Body of pancreas (tissue), 4 donors: ENCODE data around the gene SCMH1. TPM values are rescaled to one million over a fixed set of nuclear protein-coding genes. Genes with fewer than 3 reads are reported as not detected.
A peak's percentile ranks its signal among the peaks of the same experiment; 100 is the strongest.

Source experiments
- ATAC-seq: fragments of 150-250 bp; one replicate; pipeline ENCODE4 v1.9.1; 2016
- DNase-seq, 4 donors: peaks; one replicate each; pipeline ENCODE4 v3.0.0-alpha.2; 2019
- H3K27ac ChIP-seq, 4 donors: fragments of 200-600 bp; sonication (generic); 1 replicate in 3 of 4; 2 replicates in 1 of 4; pipeline versions ENCODE4 v1.5.1 to v1.6.1; 2016 to 2019; ENCODE audit warnings: mild to moderate bottlenecking in 1 of 4, mixed read lengths in 1 of 4, moderate library complexity in 1 of 4
- H3K27me3 ChIP-seq, 2 donors: fragments of 200-600 bp; sonication (generic); one replicate each; pipeline ENCODE4 v1.6.0; 2016; ENCODE audit warnings: mild to moderate bottlenecking in 1 of 2
- H3K36me3 ChIP-seq, 2 donors: fragments of 200-600 bp; sonication (generic); replicated peaks in 1 of 2; 2 replicates each; pipeline ENCODE4 v1.5.1; 2016; ENCODE audit warnings: low read depth in 2 of 2; ENCODE audit not compliant: insufficient read depth in 1 of 2
- H3K4me1 ChIP-seq: fragments of 200-600 bp; sonication (generic); one replicate; pipeline ENCODE4 v1.6.0; 2016
- H3K4me3 ChIP-seq, 2 donors: fragments of 200-600 bp; sonication (generic); 1 replicate in 1 of 2; 2 replicates in 1 of 2; pipeline ENCODE4 v1.5.1; 2016 to 2019
- H3K9me3 ChIP-seq, 3 donors: fragments of 200-600 bp; sonication (generic); 1 replicate in 2 of 3; 2 replicates in 1 of 3; pipeline ENCODE4 v1.5.1; 2016
- CTCF ChIP-seq, 7 experiments: fragments of 450-650 bp in 4 of 7; fragments of 200-600 bp in 3 of 7; sonication (generic) in 3 of 7; IDR thresholded peaks; one replicate each; pipeline ENCODE4 v1.5.1; 2016 to 2019; ENCODE audit warnings: antibody characterized with exemption in 7 of 7
- POLR2A ChIP-seq, 3 donors: fragments of 450-650 bp; IDR thresholded peaks; one replicate each; pipeline ENCODE4 v1.6.1; 2016; ENCODE audit warnings: antibody characterized with exemption in 3 of 3, mild to moderate bottlenecking in 2 of 3
- WGBS, 2 donors: methylation state at CpG; one replicate each; pipeline ENCODE4 v1.1.5; 2017; 5-methylcytosine and 5-hydroxymethylcytosine counted together
- intact Hi-C: fragments of 100-400 bp; cut with DNase I; formaldehyde crosslinking; loops from one replicate; pipeline ENCODE4 v1.15.1; 2023
- total RNA-seq, 2 donors: library from RNA; depleted of rRNA; stranded (reverse); fragments of >200 nt; gene quantifications; one replicate each; pipeline ENCODE4 v1.1.0, GENCODE V29; 2016

Gene SCMH1
- total RNA-seq, 2 donors from 2014 or later: 25.4 to 33.3 TPM

GRCh38 chr1:41240781-41241353, 1.2 kb downstream of the SCMH1 start:
- H3K36me3 ChIP-seq: no peaks in the 10 kb centered on the region
- DNase-seq (no peak), ATAC-seq (no peak)
- WGBS, 2 donors: 11 to 26% methylated on average over 7 to 12 of the region's 12 CpGs
- intact Hi-C loops: no loop called here
- H3K4me1 ChIP-seq: peaks cover 63% of the 10 kb centered on the region
- no peaks in the 10 kb centered on the region for H3K27me3 ChIP-seq
- H3K4me3 ChIP-seq: peak overlapping the region; percentile 47 to 66
- TF ChIP-seq CTCF (IDR thresholded peaks at IDR 0.05) (no peak), POLR2A (IDR thresholded peaks at IDR 0.05) (no peak)
- H3K27ac ChIP-seq: peak overlapping the region; percentile 86 to 97 (median 96)
- H3K9me3 ChIP-seq: no peaks in the 10 kb centered on the region

- peak in 3 of 4 donors; percentile 18 to 46 (median 19) for DNase-seq
- peak in 5 of 7 experiments; percentile 17 to 60 (median 51) for TF ChIP-seq CTCF (IDR thresholded peaks at IDR 0.05)
- no peak for TF ChIP-seq POLR2A (IDR thresholded peaks at IDR 0.05)
- intact Hi-C loops: no loop called here
- peak overlapping the region in 3 of 4 donors; percentile 95 to 97 (median 97) for H3K27ac ChIP-seq
- H3K36me3 ChIP-seq: no peaks in the 10 kb centered on the region
- ATAC-seq: peak; percentile 56
- H3K27me3 ChIP-seq: no peaks in the 10 kb centered on the region
- H3K9me3 ChIP-seq: no peaks in the 10 kb centered on the region
- H3K4me3 ChIP-seq: no peak overlapping the region
- H3K4me1 ChIP-seq: peaks cover 59% of the 10 kb centered on the region
Measured at GRCh38 chr1:41239988-41240610, 2.0 kb downstream of the SCMH1 start.

- Histone ChIP-seq H3K4me3 (no peak overlapping the region), H3K36me3 (no peaks in the 10 kb centered on the region), H3K27me3 (no peaks in the 10 kb centered on the region), H3K27ac (peak overlapping the region in 2 of 4 donors; percentile 32 to 37), H3K9me3 (no peaks in the 10 kb centered on the region), H3K4me1 (peaks cover 67% of the 10 kb centered on the region)
- intact Hi-C loops: no loop called here
- WGBS, 2 donors: 62 to 67% methylated on average over 5 of the region's 5 CpGs
- ATAC-seq: no peak
- TF ChIP-seq CTCF (IDR thresholded peaks at IDR 0.05): no peak
- no peak for TF ChIP-seq POLR2A (IDR thresholded peaks at IDR 0.05)
- no peak for DNase-seq
Measured at GRCh38 chr1:41238311-41238988, 3.7 kb downstream of the SCMH1 start.

GRCh38 chr1:41236781-41237180, 5.3 kb downstream of the SCMH1 start:
- H3K27ac ChIP-seq: no peak overlapping the region
- H3K36me3 ChIP-seq: no peaks in the 10 kb centered on the region
- 85 to 86% methylated on average over 2 of the region's 2 CpGs for WGBS, 2 donors
- no peak for ATAC-seq
- intact Hi-C loops: no loop called here
- DNase-seq: no peak
- TF ChIP-seq POLR2A (IDR thresholded peaks at IDR 0.05) (no peak), CTCF (IDR thresholded peaks at IDR 0.05) (no peak)
- no peaks in the 10 kb centered on the region for H3K9me3 ChIP-seq
- no peaks in the 10 kb centered on the region for H3K27me3 ChIP-seq
- peaks cover 78% of the 10 kb centered on the region for H3K4me1 ChIP-seq
- no peak overlapping the region for H3K4me3 ChIP-seq
